WTC11 (cell line): ENCODE results near the gene CASKIN1. TPM values are rescaled to one million over a fixed set of nuclear protein-coding genes. Genes with fewer than 3 reads are reported as not detected.

Experiments
- ATAC-seq: fragments of 200-7000 bp; cut with Tn5 transposase; 2 replicates; pipeline ENCODE4 v1.10.0; 2021; ENCODE audit warnings: mild to moderate bottlenecking, moderate library complexity
- CTCF ChIA-PET: fragments of 300-600 bp; sonication (Branson Sonifier 250); formaldehyde crosslinking; loops from one replicate; lab custom pipeline; 2021; ENCODE audit warnings: antibody characterized with exemption; lab: Charles Lee
- POLR2A ChIA-PET: fragments of 350-600 bp; sonication (Branson Sonifier 250); formaldehyde crosslinking; loops from one replicate; lab custom pipeline; 2021; ENCODE audit warnings: antibody characterized with exemption; lab: Charles Lee
- DNase-seq: peaks from one replicate; pipeline ENCODE4 v3.0.0; 2021; ENCODE audit warnings: low spot score
- H3K27ac Mint-ChIP-seq: 2 replicates; pipeline ENCODE4 v1.8.0; 2021; ENCODE audit warnings: mixed read lengths
- H3K27me3 Mint-ChIP-seq: 2 replicates; pipeline ENCODE4 v1.8.0; 2021; ENCODE audit warnings: low read depth, mild to moderate bottlenecking, moderate library complexity, mixed read lengths
- H3K36me3 Mint-ChIP-seq: 2 replicates; pipeline ENCODE4 v1.8.0; 2021; ENCODE audit warnings: mixed read lengths
- H3K4me1 Mint-ChIP-seq: 2 replicates; pipeline ENCODE4 v1.8.0; 2022; ENCODE audit warnings: mixed read lengths
- H3K4me3 Mint-ChIP-seq: 2 replicates; pipeline ENCODE4 v1.8.0; 2021; ENCODE audit warnings: mild to moderate bottlenecking, moderate library complexity, mixed read lengths
- H3K9me3 Mint-ChIP-seq: 2 replicates; pipeline ENCODE4 v1.8.0; 2021; ENCODE audit warnings: mixed read lengths
- ATF1 ChIP-seq: sonication (generic); formaldehyde crosslinking; IDR thresholded peaks from 2 replicates; pipeline ENCODE4 v1.8.1; 2023; ENCODE audit warnings: mild to moderate bottlenecking, moderate library complexity, missing genetic modification reagents
- CBFB ChIP-seq: sonication (generic); formaldehyde crosslinking; IDR thresholded peaks from 2 replicates; pipeline ENCODE4 v1.8.1; 2022; ENCODE audit warnings: mild to moderate bottlenecking, low read depth, missing genetic modification reagents
- CREB1 ChIP-seq: sonication (generic); formaldehyde crosslinking; IDR thresholded peaks from 2 replicates; pipeline ENCODE4 v1.8.0; 2023; ENCODE audit warnings: mild to moderate bottlenecking, missing genetic modification reagents
- CREM ChIP-seq: sonication (generic); formaldehyde crosslinking; IDR thresholded peaks from 2 replicates; pipeline ENCODE4 v1.8.1; 2022; ENCODE audit warnings: mild to moderate bottlenecking, missing genetic modification reagents, moderate library complexity
- JAZF1 ChIP-seq: fragments of 250-450 bp; sonication (Bioruptor Pico); IDR thresholded peaks from 2 replicates; pipeline ENCODE4 v1.9.0; 2021; ENCODE audit warnings: moderate library complexity, mild to moderate bottlenecking, inconsistent platforms
- KAT7 ChIP-seq: sonication (generic); formaldehyde crosslinking; IDR thresholded peaks from 2 replicates; pipeline ENCODE4 v1.8.1; 2023; ENCODE audit warnings: missing genetic modification reagents, mild to moderate bottlenecking, borderline replicate concordance
- MXD4 ChIP-seq: fragments of 250-450 bp; sonication (Bioruptor Pico); IDR thresholded peaks from 2 replicates; pipeline ENCODE4 v1.8.0; 2021; ENCODE audit warnings: mild to moderate bottlenecking, moderate library complexity, borderline replicate concordance
- RORB ChIP-seq: fragments of 250-450 bp; sonication (Bioruptor Pico); IDR thresholded peaks from 2 replicates; pipeline ENCODE4 v1.9.0; 2021; ENCODE audit warnings: mild to moderate bottlenecking
- TEAD1 ChIP-seq: sonication (generic); formaldehyde crosslinking; IDR thresholded peaks from 2 replicates; pipeline ENCODE4 v1.8.0; 2022; ENCODE audit warnings: mild to moderate bottlenecking, missing genetic modification reagents
- ZNF138 ChIP-seq: sonication (generic); formaldehyde crosslinking; conservative IDR thresholded peaks from 2 replicates; pipeline ENCODE4 v1.8.1; 2022; ENCODE audit warnings: mild to moderate bottlenecking, moderate library complexity, missing genetic modification reagents
- ZNF219 ChIP-seq: sonication (generic); formaldehyde crosslinking; IDR thresholded peaks from 2 replicates; pipeline ENCODE4 v1.8.0; 2023; ENCODE audit warnings: missing genetic modification reagents, mild to moderate bottlenecking, borderline replicate concordance
- ZNF396 ChIP-seq: fragments of 250-450 bp; sonication (Bioruptor Pico); IDR thresholded peaks from 2 replicates; pipeline ENCODE4 v1.8.0; 2021; ENCODE audit warnings: mild to moderate bottlenecking, moderate library complexity, borderline replicate concordance
- total RNA-seq: library from RNA; stranded (reverse); gene quantifications from 3 replicates; pipeline ENCODE4 v1.2.3, GENCODE V29; 2021
- TF ChIP-seq, protein P1 (sequence below): sonication (generic); formaldehyde crosslinking; IDR thresholded peaks from 2 replicates; pipeline ENCODE4 v1.8.0; 2022; ENCODE audit warnings: missing genetic modification reagents
- TF ChIP-seq, protein P2 (sequence below): fragments of 250-450 bp; sonication (Bioruptor Pico); IDR thresholded peaks from 2 replicates; pipeline ENCODE4 v1.8.0; 2021; ENCODE audit warnings: mild to moderate bottlenecking
- TF ChIP-seq, protein P3 (sequence below): sonication (generic); formaldehyde crosslinking; IDR thresholded peaks from 2 replicates; pipeline ENCODE4 v1.8.1; 2022; ENCODE audit warnings: low read depth, mild to moderate bottlenecking, moderate library complexity, missing genetic modification reagents, borderline replicate concordance
- TF ChIP-seq, protein P4 (sequence below): sonication (generic); formaldehyde crosslinking; IDR thresholded peaks from 2 replicates; pipeline ENCODE4 v1.8.1; 2023; ENCODE audit warnings: mild to moderate bottlenecking, missing genetic modification reagents
- TF ChIP-seq, protein P5 (sequence below): fragments of 250-450 bp; sonication (Bioruptor Pico); IDR thresholded peaks from 2 replicates; pipeline ENCODE4 v1.9.0; 2021; ENCODE audit warnings: mild to moderate bottlenecking

Gene CASKIN1
- total RNA-seq, 1 experiment from 2014 or later = 9.4 TPM

DNA sequence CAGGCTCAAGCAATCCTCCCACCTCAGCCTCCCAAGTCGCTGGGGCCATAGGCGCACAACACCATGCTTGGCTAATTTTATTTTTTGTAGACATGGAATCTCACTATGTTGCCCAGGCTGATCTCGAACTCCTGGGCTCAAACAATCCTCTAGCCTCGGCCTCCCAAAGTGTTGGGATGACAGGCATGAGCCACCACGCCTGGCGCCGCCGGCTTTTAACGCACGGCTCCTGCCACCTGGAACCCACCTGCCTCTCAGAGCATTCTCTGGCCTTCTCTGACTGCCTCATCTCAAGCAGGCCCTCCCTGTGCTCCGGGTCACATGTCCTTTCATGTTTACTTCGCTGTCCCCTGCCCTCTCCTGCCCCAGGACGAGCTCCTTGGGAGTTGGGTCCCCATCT, 10.3 kb downstream of the CASKIN1 start:
- ChIA-PET POLR2A (no interaction called here), CTCF (interaction anchor here (5.7 kb wide), 1 partner anchor 8 kb away, joined by 24 read pairs; no protein-coding TSS in a partner anchor)
- Mint-ChIP-seq H3K4me1 (0 out of 2 replicates have a peak, but pooled peaks cover 3% of the 10 kb centered on the region), H3K27ac (0 out of 2 replicates have a peak overlapping the region, but pooled peaks have one; percentile 41), H3K36me3 (no peaks in the 10 kb centered on the region), H3K9me3 (no peaks in the 10 kb centered on the region), H3K4me3 (no peak overlapping the region), H3K27me3 (no peaks in the 10 kb centered on the region)
- DNase-seq = no peak
- TF ChIP-seq CREB1 (CRISPR knock-in tag) = no peak
- ATAC-seq = no peak

DNA sequence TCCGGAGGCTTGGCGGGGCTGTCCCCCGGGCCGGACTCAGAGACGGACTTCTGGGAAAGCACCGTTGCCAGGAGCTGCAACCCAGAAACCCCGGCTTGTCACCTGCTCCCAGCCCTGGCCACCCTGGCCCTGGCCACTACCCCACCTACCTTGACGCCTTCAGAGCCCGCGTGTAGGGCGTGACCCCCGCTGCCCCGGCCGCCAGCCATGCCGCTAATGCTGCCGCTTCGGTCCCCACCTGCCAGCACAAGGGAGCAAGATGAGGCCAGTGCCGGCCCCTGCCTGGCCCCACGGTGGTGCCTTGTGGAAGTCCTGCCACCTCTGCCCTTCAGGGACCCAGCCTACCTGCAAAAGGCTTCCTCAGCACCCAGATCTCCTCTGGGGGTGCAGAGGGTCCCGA, 11.4 kb downstream of the CASKIN1 start:
- H3K4me3 Mint-ChIP-seq = no peak overlapping the region
- H3K4me1 Mint-ChIP-seq = 0 out of 2 replicates have a peak, but pooled peaks cover 3% of the 10 kb centered on the region
- TF ChIP-seq ZNF219 = no peak
- TF ChIP-seq, protein P1, sequence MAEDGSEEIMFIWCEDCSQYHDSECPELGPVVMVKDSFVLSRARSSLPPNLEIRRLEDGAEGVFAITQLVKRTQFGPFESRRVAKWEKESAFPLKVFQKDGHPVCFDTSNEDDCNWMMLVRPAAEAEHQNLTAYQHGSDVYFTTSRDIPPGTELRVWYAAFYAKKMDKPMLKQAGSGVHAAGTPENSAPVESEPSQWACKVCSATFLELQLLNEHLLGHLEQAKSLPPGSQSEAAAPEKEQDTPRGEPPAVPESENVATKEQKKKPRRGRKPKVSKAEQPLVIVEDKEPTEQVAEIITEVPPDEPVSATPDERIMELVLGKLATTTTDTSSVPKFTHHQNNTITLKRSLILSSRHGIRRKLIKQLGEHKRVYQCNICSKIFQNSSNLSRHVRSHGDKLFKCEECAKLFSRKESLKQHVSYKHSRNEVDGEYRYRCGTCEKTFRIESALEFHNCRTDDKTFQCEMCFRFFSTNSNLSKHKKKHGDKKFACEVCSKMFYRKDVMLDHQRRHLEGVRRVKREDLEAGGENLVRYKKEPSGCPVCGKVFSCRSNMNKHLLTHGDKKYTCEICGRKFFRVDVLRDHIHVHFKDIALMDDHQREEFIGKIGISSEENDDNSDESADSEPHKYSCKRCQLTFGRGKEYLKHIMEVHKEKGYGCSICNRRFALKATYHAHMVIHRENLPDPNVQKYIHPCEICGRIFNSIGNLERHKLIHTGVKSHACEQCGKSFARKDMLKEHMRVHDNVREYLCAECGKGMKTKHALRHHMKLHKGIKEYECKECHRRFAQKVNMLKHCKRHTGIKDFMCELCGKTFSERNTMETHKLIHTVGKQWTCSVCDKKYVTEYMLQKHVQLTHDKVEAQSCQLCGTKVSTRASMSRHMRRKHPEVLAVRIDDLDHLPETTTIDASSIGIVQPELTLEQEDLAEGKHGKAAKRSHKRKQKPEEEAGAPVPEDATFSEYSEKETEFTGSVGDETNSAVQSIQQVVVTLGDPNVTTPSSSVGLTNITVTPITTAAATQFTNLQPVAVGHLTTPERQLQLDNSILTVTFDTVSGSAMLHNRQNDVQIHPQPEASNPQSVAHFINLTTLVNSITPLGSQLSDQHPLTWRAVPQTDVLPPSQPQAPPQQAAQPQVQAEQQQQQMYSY = no peak
- TF ChIP-seq, protein P2, sequence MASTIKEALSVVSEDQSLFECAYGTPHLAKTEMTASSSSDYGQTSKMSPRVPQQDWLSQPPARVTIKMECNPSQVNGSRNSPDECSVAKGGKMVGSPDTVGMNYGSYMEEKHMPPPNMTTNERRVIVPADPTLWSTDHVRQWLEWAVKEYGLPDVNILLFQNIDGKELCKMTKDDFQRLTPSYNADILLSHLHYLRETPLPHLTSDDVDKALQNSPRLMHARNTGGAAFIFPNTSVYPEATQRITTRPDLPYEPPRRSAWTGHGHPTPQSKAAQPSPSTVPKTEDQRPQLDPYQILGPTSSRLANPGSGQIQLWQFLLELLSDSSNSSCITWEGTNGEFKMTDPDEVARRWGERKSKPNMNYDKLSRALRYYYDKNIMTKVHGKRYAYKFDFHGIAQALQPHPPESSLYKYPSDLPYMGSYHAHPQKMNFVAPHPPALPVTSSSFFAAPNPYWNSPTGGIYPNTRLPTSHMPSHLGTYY = no peak
- TF ChIP-seq, protein P3, sequence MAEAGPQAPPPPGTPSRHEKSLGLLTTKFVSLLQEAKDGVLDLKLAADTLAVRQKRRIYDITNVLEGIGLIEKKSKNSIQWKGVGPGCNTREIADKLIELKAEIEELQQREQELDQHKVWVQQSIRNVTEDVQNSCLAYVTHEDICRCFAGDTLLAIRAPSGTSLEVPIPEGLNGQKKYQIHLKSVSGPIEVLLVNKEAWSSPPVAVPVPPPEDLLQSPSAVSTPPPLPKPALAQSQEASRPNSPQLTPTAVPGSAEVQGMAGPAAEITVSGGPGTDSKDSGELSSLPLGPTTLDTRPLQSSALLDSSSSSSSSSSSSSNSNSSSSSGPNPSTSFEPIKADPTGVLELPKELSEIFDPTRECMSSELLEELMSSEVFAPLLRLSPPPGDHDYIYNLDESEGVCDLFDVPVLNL (CRISPR knock-in tag) = no peak
- no peak for TF ChIP-seq ATF1 (CRISPR knock-in tag)
- H3K27me3 Mint-ChIP-seq = no peaks in the 10 kb centered on the region
- ATAC-seq = no peak
- POLR2A ChIA-PET = no interaction called here
- no peaks in the 10 kb centered on the region for H3K9me3 Mint-ChIP-seq
- no peak for DNase-seq
- H3K27ac Mint-ChIP-seq = no peak overlapping the region
- CTCF ChIA-PET = interaction anchor here (5.7 kb wide), 1 partner anchor 9 kb away, joined by 24 read pairs; no protein-coding TSS in a partner anchor
- no peaks in the 10 kb centered on the region for H3K36me3 Mint-ChIP-seq

GRCh38 chr16:2184346-2184745, 12.1 kb downstream of the CASKIN1 start:
- no peaks in the 10 kb centered on the region for H3K27me3 Mint-ChIP-seq
- ATAC-seq (no peak), DNase-seq (no peak)
- 0 out of 2 replicates have a peak overlapping the region, but pooled peaks have one; percentile 78 for H3K27ac Mint-ChIP-seq
- no peaks in the 10 kb centered on the region for H3K9me3 Mint-ChIP-seq
- no peak overlapping the region for H3K4me3 Mint-ChIP-seq
- H3K4me1 Mint-ChIP-seq = 0 out of 2 replicates have a peak, but pooled peaks cover 3% of the 10 kb centered on the region
- POLR2A ChIA-PET = no interaction called here
- CTCF ChIA-PET = interaction anchor here (5.7 kb wide), 1 partner anchor 10 kb away, joined by 24 read pairs; no protein-coding TSS in a partner anchor
- no peaks in the 10 kb centered on the region for H3K36me3 Mint-ChIP-seq
- TF ChIP-seq ZNF138 (CRISPR knock-in tag) = no peak
- no peak for TF ChIP-seq CREB1 (CRISPR knock-in tag)
- no peak for TF ChIP-seq JAZF1 (CRISPR knock-in tag)
- no peak for TF ChIP-seq CREM (CRISPR knock-in tag)
- TF ChIP-seq KAT7 (CRISPR knock-in tag) = no peak
- no peak for TF ChIP-seq TEAD1 (CRISPR knock-in tag)

- no peak for ATAC-seq
- no peak for DNase-seq
- H3K36me3 Mint-ChIP-seq = no peaks in the 10 kb centered on the region
- H3K27ac Mint-ChIP-seq = no peak overlapping the region
- ChIA-PET CTCF (interaction anchor here (5.7 kb wide), 1 partner anchor 11 kb away, joined by 24 read pairs; no protein-coding TSS in a partner anchor), POLR2A (no interaction called here)
- H3K4me3 Mint-ChIP-seq = no peak overlapping the region
- TF ChIP-seq, protein P4, sequence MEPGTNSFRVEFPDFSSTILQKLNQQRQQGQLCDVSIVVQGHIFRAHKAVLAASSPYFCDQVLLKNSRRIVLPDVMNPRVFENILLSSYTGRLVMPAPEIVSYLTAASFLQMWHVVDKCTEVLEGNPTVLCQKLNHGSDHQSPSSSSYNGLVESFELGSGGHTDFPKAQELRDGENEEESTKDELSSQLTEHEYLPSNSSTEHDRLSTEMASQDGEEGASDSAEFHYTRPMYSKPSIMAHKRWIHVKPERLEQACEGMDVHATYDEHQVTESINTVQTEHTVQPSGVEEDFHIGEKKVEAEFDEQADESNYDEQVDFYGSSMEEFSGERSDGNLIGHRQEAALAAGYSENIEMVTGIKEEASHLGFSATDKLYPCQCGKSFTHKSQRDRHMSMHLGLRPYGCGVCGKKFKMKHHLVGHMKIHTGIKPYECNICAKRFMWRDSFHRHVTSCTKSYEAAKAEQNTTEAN (CRISPR knock-in tag) = no peak
- no peak for TF ChIP-seq JAZF1 (CRISPR knock-in tag)
- no peak for TF ChIP-seq ZNF396 (CRISPR knock-in tag)
- no peak for TF ChIP-seq ATF1 (CRISPR knock-in tag)
- TF ChIP-seq RORB (CRISPR knock-in tag) = no peak
- no peak for TF ChIP-seq MXD4 (CRISPR knock-in tag)
- TF ChIP-seq CBFB (CRISPR knock-in tag) = no peak
- TF ChIP-seq, protein P5, sequence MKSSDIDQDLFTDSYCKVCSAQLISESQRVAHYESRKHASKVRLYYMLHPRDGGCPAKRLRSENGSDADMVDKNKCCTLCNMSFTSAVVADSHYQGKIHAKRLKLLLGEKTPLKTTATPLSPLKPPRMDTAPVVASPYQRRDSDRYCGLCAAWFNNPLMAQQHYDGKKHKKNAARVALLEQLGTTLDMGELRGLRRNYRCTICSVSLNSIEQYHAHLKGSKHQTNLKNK (CRISPR knock-in tag) = no peak
- TF ChIP-seq, all 79 proteins: peak for 0
- Mint-ChIP-seq H3K9me3 (no peaks in the 10 kb centered on the region), H3K4me1 (0 out of 2 replicates have a peak, but pooled peaks cover 3% of the 10 kb centered on the region), H3K27me3 (no peaks in the 10 kb centered on the region)
Measured at GRCh38 chr16:2183671-2184070, 12.7 kb downstream of the CASKIN1 start.
